BLaER1 treated with 17β-estradiol and CSF1 and Interleukin-3, amounts not matched to agents 10 nM and 100 nM (cell line): ENCODE data around the gene VLDLR.

Experiments
- H3K27ac ChIP-seq, 11 experiments: shearing (Covaris generic); formaldehyde crosslinking; 2 replicates each; pipeline ENCODE4 v1.8.1; 2022
- H3K27me3 ChIP-seq, 11 experiments: shearing (Covaris generic); formaldehyde crosslinking; 2 replicates each; pipeline ENCODE4 v1.8.1; 2022
- H3K36me3 ChIP-seq, 11 experiments: shearing (Covaris generic); formaldehyde crosslinking; 2 replicates each; pipeline ENCODE4 v1.8.1; 2022
- H3K4me1 ChIP-seq, 10 experiments: shearing (Covaris generic); formaldehyde crosslinking; 2 replicates each; pipeline ENCODE4 v1.8.1; 2022
- H3K4me2 ChIP-seq, 11 experiments: shearing (Covaris generic); formaldehyde crosslinking; 2 replicates each; pipeline ENCODE4 v1.8.1; 2022
- H3K4me3 ChIP-seq, 10 experiments: shearing (Covaris generic); formaldehyde crosslinking; 2 replicates each; pipeline ENCODE4 v1.8.1; 2022
- H3K9ac ChIP-seq, 11 experiments: shearing (Covaris generic); formaldehyde crosslinking; 2 replicates each; pipeline ENCODE4 v1.8.1; 2022
- H3K9me3 ChIP-seq, 11 experiments: shearing (Covaris generic); formaldehyde crosslinking; replicated peaks in 1 of 11; 2 replicates each; pipeline ENCODE4 v1.8.1; 2022
- H4K20me1 ChIP-seq, 11 experiments: shearing (Covaris generic); formaldehyde crosslinking; 2 replicates each; pipeline ENCODE4 v1.8.1; 2022
- Cebpa-rat ChIP-seq, 11 experiments: shearing (Covaris generic); IDR thresholded peaks; 2 replicates each; pipeline ENCODE4 v1.8.1; 2022

Gene VLDLR

DNA sequence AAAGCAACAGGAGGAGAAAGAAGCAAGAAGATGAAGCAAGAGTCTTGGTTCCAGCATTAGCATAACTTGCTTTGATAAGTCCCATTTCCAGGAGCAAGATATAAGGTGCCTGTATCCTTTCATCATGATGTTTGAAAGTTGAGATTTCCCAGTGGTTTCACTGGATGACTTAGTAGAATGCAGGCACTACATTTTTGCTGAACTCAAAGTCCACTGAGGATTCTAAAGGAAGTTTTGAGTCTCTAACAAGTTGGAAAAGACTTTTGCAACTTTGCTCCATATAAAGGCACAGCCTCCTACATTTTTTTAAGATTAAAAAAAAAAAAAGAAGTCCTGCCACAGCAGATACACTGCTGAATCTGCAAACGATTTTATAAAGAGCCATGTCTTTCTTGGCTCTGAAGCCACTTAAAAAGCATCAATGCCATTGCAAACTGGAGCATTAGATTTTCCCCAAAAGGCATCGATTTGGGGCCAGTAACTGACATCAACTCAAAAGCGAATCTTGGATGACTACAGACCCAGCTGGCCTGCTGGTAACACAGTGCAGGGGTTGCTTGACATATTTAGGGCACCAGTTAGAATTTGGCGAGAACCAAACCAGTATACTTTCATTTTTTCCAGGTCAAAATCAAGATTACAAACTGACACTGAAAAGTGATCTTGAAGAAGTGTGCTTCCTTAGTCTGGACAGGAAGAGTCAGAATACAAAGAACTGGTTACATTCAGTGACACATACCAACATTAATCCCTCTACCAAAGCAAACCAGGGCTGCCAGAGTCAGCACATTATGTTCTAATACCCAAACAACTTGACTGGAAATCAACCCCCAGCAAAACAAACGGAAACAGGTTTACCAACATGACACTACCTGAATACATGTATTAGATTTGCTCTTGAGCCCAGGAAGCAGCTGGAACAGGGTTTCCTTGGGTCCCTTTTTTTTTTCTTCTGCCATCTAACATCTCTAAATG lies 56.6 kb downstream of the VLDLR start:
- Histone ChIP-seq H3K27ac (no peak overlapping the region), H4K20me1 (no peaks in the 10 kb centered on the region), H3K9me3 (peaks cover 0 to 9% (median 0%) of the 10 kb centered on the region in 11 experiments; a peak in 1 of 22 replicates), H3K4me3 (no peak overlapping the region), H3K27me3 (no peaks in the 10 kb centered on the region), H3K36me3 (no peaks in the 10 kb centered on the region), H3K4me1 (peaks cover 0 to 6% (median 0%) of the 10 kb centered on the region in 10 experiments; a peak in 1 of 20 replicates), H3K9ac (no peak overlapping the region), H3K4me2 (no peak overlapping the region)
- TF ChIP-seq Cebpa-rat (IDR thresholded peaks at IDR 0.05), result no peak

DNA sequence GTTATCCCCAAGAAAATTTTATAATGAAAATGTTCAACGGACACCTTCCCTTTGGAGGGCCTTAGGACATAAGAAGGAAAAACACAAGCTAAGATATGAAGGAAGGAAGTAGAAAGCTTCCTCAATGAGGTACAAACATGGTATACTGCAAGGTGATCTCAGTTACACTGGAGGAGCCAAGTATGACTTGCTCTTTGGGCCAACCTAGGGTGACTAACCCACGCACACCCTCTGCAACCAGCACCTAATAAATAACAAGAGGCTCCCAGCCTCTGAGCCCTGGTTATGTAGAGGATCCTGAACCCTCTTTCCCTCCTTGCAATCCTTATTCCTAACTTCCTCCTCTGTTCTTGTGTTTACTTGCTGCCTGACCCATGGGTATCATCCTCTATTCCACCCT lies 57.4 kb downstream of the VLDLR start:
- TF ChIP-seq Cebpa-rat (IDR thresholded peaks at IDR 0.05), result no peak
- Histone ChIP-seq H3K4me3 (no peak overlapping the region), H3K4me1 (peaks cover 0 to 6% (median 0%) of the 10 kb centered on the region in 10 experiments; a peak in 1 of 20 replicates), H4K20me1 (no peaks in the 10 kb centered on the region), H3K27ac (no peak overlapping the region), H3K36me3 (no peaks in the 10 kb centered on the region), H3K9me3 (peaks cover 0 to 9% (median 0%) of the 10 kb centered on the region in 11 experiments; a peak in 1 of 22 replicates), H3K9ac (no peak overlapping the region), H3K27me3 (no peaks in the 10 kb centered on the region), H3K4me2 (no peak overlapping the region)

DNA sequence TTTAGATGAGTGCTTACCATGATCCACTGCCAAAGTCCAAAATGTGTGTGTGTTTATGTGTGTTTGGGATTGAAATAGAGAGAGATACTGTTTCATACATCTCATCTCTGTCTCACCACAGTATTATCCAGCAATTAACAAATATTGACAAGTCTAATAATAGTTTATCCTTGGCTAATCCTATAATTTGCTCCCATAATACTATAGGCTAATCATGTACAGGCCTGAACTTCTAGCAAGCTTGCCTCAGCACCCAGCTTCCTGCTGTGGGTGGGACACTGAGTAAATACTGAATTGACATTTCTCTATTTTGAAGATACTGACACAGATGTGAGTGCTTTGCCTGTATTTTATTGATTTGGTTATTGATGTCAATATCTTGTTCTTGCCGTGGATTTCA lies 60.4 kb downstream of the VLDLR start:
- Histone ChIP-seq H3K9ac (no peak overlapping the region), H3K4me1 (peaks cover 0 to 6% (median 0%) of the 10 kb centered on the region in 10 experiments; a peak in 1 of 20 replicates), H3K36me3 (no peaks in the 10 kb centered on the region; a peak in 1 of 22 replicates), H3K27ac (no peak overlapping the region), H4K20me1 (no peaks in the 10 kb centered on the region; a peak in 1 of 22 replicates), H3K4me3 (no peak overlapping the region), H3K4me2 (no peak overlapping the region), H3K27me3 (no peaks in the 10 kb centered on the region), H3K9me3 (peaks cover 0 to 9% (median 0%) of the 10 kb centered on the region in 11 experiments; a peak in 1 of 22 replicates)
- TF ChIP-seq Cebpa-rat (IDR thresholded peaks at IDR 0.05), result no peak

DNA sequence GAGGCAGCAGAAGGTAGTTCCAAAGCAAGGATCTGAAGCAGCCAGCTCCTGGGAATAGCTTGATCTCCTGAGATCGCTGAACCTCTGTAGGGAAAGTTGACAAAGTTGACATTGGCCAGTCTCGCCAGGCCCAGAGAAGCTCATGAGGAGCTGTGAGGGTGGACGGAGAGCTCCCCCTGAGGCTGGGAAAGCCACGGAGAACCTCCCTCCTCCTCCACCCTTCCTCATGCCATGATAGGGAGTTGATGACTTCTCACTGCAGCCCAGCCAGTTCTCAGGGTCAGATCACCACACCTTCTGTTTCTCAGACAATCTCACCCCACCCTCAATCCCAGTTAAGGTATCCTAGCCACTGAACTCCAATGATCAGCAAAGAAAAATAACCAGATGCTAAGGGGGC lies 65.3 kb downstream of the VLDLR start:
- Histone ChIP-seq H3K9ac (no peak overlapping the region), H3K36me3 (peaks cover 0 to 7% (median 0%) of the 10 kb centered on the region in 11 experiments; a peak in 2 of 22 replicates), H3K27me3 (no peaks in the 10 kb centered on the region)

DNA sequence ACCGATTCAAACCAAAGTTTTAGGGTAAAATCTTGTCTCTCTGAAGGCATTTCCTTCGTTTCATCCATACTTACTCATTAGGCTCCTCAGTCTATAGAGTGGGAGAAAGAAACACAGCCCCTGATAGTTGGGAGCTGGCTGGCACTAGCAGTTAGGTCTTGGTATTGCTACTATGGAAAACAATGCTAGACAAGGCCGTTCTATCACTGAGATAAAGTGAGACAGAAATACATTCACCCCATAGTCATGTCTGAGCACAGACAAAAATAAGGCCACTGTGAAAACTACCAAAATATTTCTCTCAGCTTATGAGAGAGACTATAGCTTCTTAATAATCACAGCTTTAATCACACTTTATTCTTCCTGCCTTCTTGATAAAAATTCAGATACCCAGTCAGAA lies 67.0 kb downstream of the VLDLR start:
- H3K4me1 ChIP-seq, result no peaks in the 10 kb centered on the region
- H3K27ac ChIP-seq, result no peak overlapping the region
- H3K4me3 ChIP-seq, result no peak overlapping the region
- H3K4me2 ChIP-seq, result no peak overlapping the region
- peaks cover 0 to 7% (median 0%) of the 10 kb centered on the region in 11 experiments; a peak in 2 of 22 replicates for H3K36me3 ChIP-seq
- no peaks in the 10 kb centered on the region; a peak in 1 of 22 replicates for H4K20me1 ChIP-seq
- no peak overlapping the region for H3K9ac ChIP-seq
- H3K27me3 ChIP-seq, result no peaks in the 10 kb centered on the region
- no peak for TF ChIP-seq Cebpa-rat (IDR thresholded peaks at IDR 0.05)
- no peaks in the 10 kb centered on the region for H3K9me3 ChIP-seq

More for the DNA sequence above, 65.3 kb downstream of the VLDLR start:
- Histone ChIP-seq H3K4me3 (no peak overlapping the region), H4K20me1 (no peaks in the 10 kb centered on the region; a peak in 1 of 22 replicates), H3K4me2 (no peak overlapping the region), H3K4me1 (peaks cover 0 to 5% (median 0%) of the 10 kb centered on the region in 10 experiments; a peak in 1 of 20 replicates), H3K9me3 (no peaks in the 10 kb centered on the region), H3K27ac (no peak overlapping the region)
- no peak for TF ChIP-seq Cebpa-rat (IDR thresholded peaks at IDR 0.05)

DNA sequence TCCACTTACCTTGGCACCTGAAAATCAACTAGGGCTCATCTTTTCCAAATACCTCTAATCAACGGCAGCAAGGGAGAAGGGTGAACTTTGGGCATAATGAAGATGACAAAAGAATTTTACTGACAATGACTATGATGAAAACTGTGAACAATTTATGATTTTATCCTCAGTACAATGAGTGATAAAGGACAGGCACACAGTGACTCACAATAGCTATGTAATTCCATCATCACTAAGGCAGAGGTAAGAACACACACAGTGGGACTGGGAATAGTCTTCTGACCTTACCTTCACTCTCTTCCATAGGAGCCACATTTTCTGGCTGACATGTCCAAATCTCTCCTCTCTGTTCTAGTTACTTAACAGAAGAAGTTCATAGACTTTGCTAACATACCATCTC lies 69.6 kb downstream of the VLDLR start:
- Histone ChIP-seq H3K27me3 (no peaks in the 10 kb centered on the region), H3K9ac (no peak overlapping the region), H3K4me3 (no peak overlapping the region), H4K20me1 (no peaks in the 10 kb centered on the region), H3K4me2 (no peak overlapping the region), H3K9me3 (no peaks in the 10 kb centered on the region; a peak in 1 of 22 replicates), H3K4me1 (no peaks in the 10 kb centered on the region), H3K27ac (no peak overlapping the region), H3K36me3 (peaks cover 0 to 7% (median 0%) of the 10 kb centered on the region in 11 experiments; a peak in 2 of 22 replicates)
- TF ChIP-seq Cebpa-rat (IDR thresholded peaks at IDR 0.05), result no peak

DNA sequence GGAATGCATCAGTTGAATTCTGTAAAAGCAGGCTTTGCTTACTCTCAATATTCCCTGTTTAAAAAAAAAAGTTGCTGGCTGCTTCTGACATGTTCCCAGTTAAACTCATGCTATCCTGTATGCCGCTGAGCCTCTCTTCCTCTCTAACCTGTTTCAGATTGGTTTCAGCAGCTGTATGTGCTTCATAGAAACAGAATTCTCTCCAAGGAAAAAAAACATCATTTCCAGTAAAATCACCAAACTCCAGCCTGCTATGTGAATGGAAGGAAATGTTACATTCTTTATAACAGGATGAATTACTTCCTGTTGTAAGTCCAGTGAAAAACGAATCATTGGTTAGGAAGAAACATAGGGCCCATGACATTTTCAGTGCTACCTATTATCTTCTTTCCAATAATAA lies 70.0 kb downstream of the VLDLR start:
- Histone ChIP-seq H3K27ac (no peak overlapping the region), H3K4me2 (no peak overlapping the region), H3K27me3 (no peaks in the 10 kb centered on the region), H3K4me1 (no peaks in the 10 kb centered on the region), H4K20me1 (no peaks in the 10 kb centered on the region), H3K9me3 (no peaks in the 10 kb centered on the region; a peak in 1 of 22 replicates), H3K9ac (no peak overlapping the region), H3K36me3 (peaks cover 0 to 7% (median 0%) of the 10 kb centered on the region in 11 experiments; a peak in 2 of 22 replicates), H3K4me3 (no peak overlapping the region)
- no peak for TF ChIP-seq Cebpa-rat (IDR thresholded peaks at IDR 0.05)

DNA sequence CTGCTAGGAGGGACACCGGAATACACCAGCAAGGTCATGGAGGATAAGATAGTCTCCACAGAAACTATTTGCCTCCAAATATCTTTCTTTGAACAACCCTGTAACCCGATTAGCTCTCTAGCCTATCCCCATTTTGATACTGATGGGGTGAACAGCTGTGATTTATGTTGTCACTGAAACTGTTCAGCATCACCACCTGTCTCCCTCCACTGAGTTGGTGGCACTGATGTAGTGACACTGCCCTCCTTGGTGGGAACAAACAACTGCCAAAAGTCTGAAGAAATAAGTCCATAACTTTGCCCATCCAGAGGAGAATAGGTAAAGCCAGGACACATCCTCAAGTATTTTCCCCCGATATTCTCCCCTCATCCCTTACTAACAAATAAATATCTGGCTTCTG lies 71.5 kb downstream of the VLDLR start:
- Histone ChIP-seq H3K36me3 (peaks cover 0 to 7% (median 0%) of the 10 kb centered on the region in 11 experiments; a peak in 1 of 22 replicates), H3K4me2 (no peak overlapping the region), H3K4me3 (no peak overlapping the region), H3K9ac (no peak overlapping the region), H3K4me1 (peaks cover 0 to 6% (median 0%) of the 10 kb centered on the region in 10 experiments; a peak in 2 of 20 replicates), H4K20me1 (no peaks in the 10 kb centered on the region), H3K27me3 (no peaks in the 10 kb centered on the region), H3K27ac (no peak overlapping the region), H3K9me3 (peaks cover 0 to 6% (median 0%) of the 10 kb centered on the region in 11 experiments; a peak in 1 of 22 replicates)
- TF ChIP-seq Cebpa-rat (IDR thresholded peaks at IDR 0.05), result no peak

DNA sequence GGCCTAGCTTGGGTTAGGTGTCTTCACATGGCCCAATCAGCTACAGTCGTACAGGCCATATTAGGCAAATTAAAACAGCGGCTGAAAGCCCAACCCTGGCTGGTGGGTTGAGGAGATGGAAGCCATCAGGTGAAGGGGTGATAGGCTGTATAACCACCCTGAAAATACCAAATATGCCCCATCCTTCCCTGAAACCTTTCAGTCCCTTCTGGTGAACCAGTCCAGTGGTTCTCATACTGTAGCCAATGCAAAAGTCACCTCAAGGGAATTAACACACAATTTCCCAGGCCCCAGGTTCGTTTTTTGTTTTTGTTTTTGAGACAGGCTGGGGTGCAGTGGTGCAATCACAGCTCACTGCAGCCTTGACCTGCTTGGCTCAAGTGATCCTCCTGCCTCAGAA lies 75.9 kb downstream of the VLDLR start:
- Histone ChIP-seq H3K4me3 (no peak overlapping the region), H3K4me2 (peak overlapping the region in 3 of 11 experiments; percentile 11 to 22 (median 16); a peak in 2 of 22 replicates), H3K27me3 (no peaks in the 10 kb centered on the region), H3K27ac (no peak overlapping the region), H3K9ac (no peak overlapping the region), H3K9me3 (peaks cover 0 to 6% (median 0%) of the 10 kb centered on the region in 11 experiments; a peak in 1 of 22 replicates), H4K20me1 (no peaks in the 10 kb centered on the region), H3K36me3 (0 out of 22 replicates have a peak, but pooled peaks cover 0 to 4% (median 0%) of the 10 kb centered on the region in 11 experiments), H3K4me1 (peaks cover 0 to 6% (median 0%) of the 10 kb centered on the region in 10 experiments; a peak in 2 of 20 replicates)
- no peak for TF ChIP-seq Cebpa-rat (IDR thresholded peaks at IDR 0.05)
